Activated T-cell treated with anti-CD3 and anti-CD28 coated beads for 4 hours (primary cell): ENCODE data around the gene OTULIN.

Source experiments
- DNase-seq: peaks from one replicate; pipeline ENCODE4 v3.0.0-alpha.2; 2020

The OTULIN gene

DNA sequence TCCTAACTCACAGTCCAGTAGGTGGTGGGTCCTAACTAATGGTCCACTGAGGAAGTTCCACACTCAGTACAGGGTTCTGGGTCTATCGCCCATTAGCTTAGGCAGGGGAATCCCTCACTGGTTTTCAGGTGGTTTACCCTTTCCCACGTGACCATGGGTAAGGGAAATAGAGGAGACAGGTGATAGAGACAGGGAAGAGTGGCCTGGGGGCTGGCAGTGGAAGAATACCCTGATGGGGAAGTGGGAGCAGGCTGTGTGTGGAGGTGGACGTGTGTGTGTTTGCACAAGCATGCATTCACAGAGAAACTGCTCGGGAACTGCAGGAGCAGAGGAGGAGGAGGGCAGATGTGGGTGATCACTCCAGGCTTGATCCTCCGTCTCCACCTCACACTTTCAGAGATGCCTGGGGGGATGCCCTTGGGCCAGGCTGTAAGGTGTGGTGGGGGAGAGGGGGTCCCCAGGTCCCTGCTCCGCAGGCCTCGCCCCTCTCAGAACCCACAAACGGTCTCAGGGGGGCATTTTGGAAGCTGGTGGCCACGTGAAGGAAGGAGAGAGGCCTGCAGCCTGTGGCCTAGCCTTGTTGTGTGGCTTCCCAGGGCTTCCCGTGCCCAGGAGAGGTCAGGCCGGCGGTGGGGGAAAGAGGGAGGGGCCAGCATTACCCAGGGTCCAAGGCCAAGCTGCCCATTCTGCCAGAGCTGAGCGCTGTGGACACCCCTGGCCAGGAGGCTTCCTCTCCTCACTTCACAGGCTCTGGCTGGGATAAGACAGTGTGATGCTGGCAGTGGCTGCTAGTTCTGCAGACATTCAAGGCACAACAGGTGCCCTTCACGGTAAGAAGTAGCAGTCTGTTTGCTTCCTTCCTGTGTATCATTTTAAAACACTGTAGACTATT, 80.0 kb downstream of the OTULIN start:
- no peak for DNase-seq

DNA sequence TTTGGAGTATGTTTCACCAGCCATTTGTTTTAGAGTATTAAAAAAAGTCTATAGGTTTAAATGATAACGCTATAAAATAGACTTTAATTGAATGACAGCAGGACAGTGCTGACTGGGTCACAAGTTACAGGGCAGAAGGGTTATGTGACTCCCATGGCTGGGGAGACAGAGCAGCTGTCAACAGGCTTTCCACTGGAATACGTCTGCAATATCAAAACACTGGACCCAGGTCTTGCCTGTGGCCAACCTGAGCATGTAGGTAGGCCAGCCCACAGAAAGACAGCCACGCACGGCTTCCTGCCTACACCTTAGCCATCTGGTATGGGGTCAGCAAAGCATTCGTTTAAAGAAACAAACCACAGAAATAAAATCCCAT, 80.7 kb downstream of the OTULIN start:
- no peak for DNase-seq

DNA sequence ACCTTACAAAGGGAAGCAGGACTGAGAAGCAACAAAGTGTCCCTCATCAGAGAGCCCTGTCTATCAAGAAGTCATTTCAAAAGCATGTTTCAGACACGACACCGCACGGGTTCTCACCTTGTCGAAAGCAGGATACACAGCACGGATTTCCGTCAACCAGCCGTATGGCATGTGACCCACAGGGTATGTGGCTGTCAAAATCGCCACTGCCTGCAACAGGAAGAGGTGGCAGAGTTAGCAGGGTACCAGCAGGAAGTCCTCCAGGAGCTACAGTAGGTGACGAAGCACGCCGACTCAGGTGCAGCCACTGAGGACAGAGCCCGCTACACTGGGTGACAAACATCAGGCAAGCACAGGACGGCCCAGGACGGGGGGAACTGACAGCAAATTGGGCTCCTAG, 81.2 kb downstream of the OTULIN start:
- DNase-seq: no peak

DNA sequence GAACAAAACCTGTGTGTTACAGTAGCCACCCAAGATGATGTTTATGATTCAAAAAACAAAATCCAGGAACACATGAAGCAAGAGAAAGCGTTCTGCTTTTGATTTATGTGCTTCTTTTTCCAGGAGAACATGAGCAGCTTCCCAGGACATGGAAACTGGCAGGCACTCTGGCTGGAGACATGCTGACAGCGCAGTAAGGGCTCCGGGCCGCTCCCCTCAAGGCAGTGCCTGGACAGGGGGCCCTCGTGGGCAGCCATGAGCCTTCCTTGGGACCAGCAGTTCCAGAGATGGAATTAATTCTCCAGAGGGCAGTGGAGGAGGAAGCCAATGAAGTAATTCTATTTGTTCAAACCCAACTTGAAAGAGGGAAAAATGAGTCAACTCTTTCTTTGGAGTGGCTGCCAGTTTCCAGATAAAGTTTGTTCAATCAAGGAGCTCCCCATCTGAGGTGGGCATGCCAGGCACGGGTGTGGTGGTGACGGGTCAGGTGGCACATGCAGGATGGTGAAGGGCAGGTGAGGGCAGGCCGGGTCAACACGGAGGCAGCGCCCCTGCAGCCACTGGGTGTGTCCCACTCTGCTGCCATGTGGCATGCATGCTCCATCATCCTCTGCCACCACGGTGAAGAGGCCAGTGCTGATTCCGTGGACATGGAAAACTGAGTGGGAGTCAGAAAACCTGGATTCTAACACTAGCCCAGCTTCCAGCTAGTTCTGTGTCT, 83.8 kb downstream of the OTULIN start:
- no peak for DNase-seq
